GM12872 (cell line): Measurements from ENCODE around the gene AKAP5.

ENCODE experiments used
- TF ChIP-seq, protein P1 (sequence below): IDR thresholded peaks from 3 replicates; pipeline ENCODE4 v1.5.1; 2011; ENCODE audit warnings: low read depth, mild to moderate bottlenecking, low read length, moderate library complexity; ENCODE audit not compliant: insufficient read depth

AKAP5 gene

DNA sequence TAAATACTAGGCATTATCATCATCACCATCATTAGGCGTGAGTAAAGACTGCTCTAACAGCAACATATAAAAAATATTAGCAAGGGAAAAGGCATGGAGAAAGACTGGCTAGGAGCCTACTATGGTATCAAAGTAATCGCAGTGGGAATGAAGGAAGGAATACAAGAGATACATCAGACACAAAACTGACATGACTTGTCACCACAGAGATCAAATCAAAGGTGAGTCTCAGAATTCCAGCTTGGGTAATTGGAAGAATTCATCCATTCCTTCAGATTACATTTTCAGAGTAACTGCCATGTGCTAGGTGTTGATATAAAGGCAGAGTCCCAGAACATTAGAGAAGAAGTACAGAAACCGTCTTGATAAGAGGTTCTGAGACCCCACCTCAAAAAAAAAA lies 28.2 kb downstream of the AKAP5 start:
- TF ChIP-seq, protein P1, sequence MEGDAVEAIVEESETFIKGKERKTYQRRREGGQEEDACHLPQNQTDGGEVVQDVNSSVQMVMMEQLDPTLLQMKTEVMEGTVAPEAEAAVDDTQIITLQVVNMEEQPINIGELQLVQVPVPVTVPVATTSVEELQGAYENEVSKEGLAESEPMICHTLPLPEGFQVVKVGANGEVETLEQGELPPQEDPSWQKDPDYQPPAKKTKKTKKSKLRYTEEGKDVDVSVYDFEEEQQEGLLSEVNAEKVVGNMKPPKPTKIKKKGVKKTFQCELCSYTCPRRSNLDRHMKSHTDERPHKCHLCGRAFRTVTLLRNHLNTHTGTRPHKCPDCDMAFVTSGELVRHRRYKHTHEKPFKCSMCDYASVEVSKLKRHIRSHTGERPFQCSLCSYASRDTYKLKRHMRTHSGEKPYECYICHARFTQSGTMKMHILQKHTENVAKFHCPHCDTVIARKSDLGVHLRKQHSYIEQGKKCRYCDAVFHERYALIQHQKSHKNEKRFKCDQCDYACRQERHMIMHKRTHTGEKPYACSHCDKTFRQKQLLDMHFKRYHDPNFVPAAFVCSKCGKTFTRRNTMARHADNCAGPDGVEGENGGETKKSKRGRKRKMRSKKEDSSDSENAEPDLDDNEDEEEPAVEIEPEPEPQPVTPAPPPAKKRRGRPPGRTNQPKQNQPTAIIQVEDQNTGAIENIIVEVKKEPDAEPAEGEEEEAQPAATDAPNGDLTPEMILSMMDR, result no peak

DNA sequence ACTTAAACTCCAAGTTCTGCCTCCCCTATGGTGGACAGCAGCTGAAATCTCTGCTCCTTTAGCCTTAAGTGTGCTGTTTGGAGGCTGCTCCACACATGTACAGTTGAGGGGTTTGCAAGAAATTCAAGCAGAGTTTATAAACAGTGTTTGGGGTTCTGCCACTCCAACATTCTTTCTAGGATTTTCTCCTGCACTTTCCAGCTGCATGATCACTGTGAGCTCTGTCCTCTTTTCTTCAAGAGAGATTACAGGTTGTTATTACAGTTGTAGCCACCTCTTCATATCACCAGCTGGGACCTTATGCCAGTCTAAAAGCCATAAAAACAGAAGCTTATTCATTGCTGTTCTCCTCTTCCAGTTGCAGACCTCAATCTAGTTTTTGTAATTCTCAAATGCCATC lies 30.0 kb downstream of the AKAP5 start:
- TF ChIP-seq, protein P1, result no peak

DNA sequence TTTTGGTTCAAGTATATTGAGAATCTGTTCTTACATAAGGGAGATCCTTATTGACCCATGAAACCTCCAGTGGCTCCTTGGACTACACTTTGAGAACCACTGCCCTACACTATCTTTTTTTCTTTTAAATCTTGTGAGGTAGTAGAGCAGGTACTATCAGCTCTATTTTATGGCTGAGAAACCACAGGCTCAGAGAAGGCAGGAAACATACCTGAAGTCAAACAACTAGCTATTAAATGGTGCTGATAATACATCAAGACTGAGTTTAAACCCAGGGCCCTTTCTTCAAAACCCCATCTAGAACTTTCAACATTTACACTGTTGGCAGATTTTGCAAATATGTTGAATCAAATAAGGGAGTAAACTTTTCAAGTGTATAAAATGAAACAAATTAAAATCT lies 31.5 kb downstream of the AKAP5 start:
- TF ChIP-seq, protein P1, result no peak

DNA sequence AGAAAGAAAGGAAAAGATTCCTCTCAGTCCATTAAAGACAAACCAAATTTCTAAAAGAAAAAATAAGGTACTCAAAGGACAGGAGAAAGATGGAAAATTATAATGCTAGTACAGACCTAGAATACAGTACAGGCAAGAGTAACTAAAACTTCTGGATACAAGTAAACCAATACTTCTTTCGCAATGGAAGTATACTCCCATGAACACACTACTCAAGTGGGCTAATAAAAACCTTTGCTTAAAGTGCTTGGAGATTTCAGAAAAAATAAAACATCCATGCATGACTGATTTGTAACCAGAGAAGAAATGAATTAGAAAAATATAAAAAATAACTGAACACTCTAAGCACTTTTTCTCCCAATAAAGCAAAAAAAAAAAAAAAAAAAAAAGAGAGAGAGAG lies 34.8 kb downstream of the AKAP5 start:
- TF ChIP-seq, protein P1, result no peak

DNA sequence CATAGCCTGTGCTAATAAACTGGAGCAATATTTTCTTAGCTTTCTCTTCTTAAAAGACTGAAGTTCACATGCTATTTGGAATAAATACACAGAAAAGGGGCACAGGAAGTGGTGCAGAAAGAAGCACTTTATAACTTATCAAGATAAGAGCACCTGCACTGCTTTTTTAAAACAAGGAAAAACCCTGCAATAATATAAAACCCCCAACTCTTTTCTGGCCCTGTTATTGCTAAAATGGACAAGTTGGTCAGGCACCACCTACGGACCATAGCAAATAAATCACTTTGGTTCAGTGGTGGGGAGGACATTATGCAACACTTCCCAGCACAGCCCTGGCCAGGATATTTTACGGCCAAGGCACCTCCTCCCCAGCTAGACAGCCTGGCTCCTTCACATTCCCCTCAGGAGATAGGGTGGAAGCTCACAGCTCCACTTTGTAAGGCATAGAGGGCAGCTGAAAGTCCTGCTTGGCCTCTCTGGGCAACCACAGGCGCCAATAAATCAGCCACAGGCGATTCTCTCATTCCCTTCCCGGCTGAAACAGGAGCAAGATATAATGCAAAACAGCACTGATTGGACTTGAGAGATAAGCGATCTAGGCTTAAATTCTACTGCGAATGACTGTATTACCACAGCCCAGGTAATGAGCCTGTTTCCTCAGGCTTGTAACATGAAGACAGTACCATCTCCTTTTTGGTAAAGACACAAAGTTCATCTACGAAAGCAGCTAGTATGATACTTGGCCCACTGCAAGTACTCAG lies 36.3 kb downstream of the AKAP5 start:
- TF ChIP-seq, protein P1, result no peak

DNA sequence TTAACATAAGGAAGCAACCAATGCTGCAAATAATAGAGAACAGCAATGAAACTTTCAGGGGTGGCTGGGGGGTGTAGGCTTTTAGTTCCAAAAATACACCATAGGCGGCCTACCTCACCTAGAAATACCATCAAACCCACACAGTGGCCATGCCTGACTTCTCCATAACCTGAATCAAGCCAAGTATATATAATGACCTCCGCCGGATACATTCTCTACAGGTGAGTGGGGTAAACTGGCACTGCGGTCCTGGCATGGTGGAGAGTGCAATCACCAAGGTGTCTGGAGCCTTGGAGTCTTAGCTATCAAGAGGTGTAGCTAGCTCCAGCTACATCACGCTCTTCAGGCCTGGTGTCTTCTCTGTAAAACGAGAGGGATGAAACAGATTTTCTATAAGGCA lies 37.2 kb downstream of the AKAP5 start:
- TF ChIP-seq, protein P1, result 0 out of 3 replicates have a peak, but pooled peaks have one; percentile 15

DNA sequence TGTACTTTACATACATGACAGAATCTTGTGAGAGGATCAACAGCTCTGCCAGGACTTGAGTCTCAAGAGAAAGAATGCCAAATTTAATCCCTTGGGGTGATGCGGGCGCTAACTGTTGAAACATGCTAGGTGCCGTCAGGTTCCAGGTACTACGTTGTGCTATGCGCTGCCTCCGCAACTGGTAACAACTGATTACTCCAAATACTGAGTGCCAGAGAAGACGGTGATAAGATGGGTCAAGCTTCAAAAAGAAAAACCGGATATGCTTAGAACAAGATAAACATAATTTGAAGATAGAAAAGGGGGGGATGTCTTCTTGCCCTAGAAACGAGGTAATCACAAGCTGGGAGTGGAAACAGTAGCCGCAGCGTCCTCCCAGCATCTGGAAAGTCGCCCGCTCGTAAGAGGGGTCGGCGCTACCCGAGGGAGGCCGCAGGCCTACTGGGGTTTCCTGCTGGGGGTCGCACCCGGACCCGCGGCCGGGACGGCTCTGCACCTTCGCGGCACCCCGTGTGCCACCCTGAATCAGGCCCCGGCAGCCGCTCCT lies 37.7 kb downstream of the AKAP5 start:
- TF ChIP-seq, protein P1, result no peak
